ENCODE results near the gene INPP5J.

DNA sequence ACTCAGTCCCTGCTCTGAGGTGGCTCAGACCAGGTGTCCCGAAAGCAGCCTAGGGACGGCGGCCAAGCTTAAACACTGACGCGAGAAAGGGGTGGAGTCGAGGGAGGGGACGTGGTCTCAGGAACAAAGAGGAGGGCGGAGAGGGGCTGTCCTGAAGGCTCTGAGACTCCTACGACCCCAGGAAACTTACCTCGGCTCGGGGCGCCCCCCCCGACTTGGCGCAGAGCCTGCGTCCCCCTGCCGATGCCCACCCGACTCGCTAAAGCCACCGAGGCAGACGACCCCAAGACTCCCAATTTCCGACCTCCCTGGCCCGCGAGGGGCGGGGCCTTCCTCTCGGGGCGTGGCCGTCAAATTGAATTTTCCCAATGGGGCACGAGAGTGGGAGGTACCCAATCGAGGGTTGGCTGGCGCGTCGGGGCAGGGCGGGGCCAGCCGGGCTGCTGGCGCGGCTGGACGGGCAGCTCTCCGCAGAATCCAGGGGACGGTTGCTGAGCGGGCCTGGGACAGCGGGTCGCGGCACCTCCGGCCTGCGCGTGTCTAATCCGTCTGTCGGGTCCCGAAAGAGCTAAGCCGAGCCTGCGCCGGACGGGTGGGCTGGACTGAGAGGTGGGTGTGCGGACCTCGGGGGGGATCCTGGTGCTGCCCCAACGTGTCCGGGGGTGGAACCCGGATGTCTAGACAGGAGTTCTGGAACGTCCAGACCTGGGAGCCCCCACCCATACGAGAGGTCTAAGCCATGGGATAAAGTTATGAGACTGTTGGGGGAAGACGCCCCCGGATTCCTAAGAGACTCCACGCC is 41.7 kb upstream of the INPP5J start, which contains the start of gene SMTN:
- TF ChIP-seq, protein P1, sequence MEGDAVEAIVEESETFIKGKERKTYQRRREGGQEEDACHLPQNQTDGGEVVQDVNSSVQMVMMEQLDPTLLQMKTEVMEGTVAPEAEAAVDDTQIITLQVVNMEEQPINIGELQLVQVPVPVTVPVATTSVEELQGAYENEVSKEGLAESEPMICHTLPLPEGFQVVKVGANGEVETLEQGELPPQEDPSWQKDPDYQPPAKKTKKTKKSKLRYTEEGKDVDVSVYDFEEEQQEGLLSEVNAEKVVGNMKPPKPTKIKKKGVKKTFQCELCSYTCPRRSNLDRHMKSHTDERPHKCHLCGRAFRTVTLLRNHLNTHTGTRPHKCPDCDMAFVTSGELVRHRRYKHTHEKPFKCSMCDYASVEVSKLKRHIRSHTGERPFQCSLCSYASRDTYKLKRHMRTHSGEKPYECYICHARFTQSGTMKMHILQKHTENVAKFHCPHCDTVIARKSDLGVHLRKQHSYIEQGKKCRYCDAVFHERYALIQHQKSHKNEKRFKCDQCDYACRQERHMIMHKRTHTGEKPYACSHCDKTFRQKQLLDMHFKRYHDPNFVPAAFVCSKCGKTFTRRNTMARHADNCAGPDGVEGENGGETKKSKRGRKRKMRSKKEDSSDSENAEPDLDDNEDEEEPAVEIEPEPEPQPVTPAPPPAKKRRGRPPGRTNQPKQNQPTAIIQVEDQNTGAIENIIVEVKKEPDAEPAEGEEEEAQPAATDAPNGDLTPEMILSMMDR (IDR thresholded peaks at IDR 0.05), result no peak
- TF ChIP-seq POLR2A (IDR thresholded peaks at IDR 0.05), result peak; percentile 81 to 89
